RCC 7860 (cell line): ENCODE data around the gene DNAJC6.
A peak's percentile ranks its signal among the peaks of the same experiment; 100 is the strongest.

Experiments
- DNase-seq: peaks from one replicate; pipeline ENCODE4 v3.0.0-alpha.2; 2015; ENCODE audit warnings: low spot score
- FAIRE-seq: peaks from 2 replicates; lab custom pipeline; 2012; peaks lifted over from hg19 to GRCh38; lab: Jason Lieb, UNC

DNAJC6 gene

DNA sequence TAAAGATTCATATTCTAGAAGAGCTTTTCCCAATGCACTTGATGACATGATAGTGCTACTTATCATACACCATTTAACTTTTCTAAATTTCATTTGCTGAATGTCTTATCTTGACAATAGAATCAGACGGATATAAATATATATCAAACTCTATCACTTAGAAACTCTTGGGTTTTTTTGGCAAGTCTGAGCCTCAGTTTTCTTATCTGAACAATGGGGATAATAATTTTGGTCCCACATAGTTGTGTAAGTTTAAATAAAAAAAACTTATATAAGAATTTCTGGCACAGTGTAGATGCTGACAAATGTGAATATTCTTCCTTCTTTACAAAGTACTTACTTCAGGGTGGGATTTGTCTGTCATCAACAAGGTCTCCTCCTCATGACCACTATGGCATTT lies 89.7 kb downstream of the DNAJC6 start:
- no peak for DNase-seq
- FAIRE-seq = no peak

DNA sequence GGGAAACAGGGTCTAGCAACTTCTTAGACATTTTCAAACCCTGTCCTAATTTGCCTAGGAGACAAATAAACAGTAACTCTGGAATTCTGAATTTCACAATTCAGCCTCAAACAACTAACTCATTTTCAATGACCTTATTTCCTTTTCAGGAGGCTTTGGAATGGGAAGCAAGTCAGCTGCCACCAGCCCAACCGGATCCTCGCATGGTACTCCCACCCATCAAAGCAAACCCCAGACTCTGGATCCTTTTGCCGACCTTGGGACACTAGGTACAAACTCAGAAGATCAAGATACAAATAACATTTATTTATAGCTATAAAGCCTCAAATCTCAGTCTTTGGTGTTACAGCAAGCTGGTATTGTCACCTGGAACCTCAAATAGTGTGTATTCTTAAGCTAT lies 92.3 kb downstream of the DNAJC6 start:
- DNase-seq (no peak), FAIRE-seq (no peak)

DNA sequence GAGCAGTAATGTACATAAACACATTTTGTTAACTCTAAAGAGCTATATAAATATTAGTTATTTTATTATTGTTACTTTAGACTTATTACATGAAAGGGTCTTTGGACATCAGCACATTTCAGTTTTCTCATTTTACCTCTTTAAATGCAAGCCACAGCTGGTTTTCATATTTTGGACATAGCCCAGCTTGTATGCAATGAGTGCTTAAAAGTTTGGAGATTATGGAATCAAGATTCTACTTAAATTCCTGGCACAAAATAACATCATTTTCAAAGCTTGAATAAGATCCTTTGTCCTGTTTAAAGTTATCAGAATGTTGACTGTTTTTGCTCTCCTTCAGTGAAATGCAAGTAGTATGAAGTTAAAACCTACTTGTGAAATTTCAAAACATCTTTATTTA lies 95.6 kb downstream of the DNAJC6 start:
- no peak for FAIRE-seq
- no peak for DNase-seq

DNA sequence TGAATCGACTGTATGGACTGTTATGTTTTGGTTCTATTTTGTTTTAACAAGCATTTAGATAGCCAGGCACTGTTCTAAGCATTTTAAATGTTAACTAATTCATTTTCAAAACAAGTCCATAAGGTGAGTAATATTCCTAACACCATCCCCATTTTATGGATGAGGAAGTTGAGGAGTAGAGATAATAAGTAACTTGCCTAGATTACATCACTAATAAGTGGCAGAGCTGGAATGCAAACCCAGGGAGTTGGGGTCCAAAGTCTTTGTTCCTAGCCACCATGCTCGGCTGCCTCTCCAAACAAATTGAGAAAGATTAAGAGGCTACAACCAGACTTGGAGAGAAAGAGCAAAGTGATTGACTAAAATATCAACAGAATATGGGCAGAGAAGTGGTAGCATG lies 98.5 kb downstream of the DNAJC6 start:
- FAIRE-seq = peak; percentile 83
- DNase-seq = peak; percentile 67

DNA sequence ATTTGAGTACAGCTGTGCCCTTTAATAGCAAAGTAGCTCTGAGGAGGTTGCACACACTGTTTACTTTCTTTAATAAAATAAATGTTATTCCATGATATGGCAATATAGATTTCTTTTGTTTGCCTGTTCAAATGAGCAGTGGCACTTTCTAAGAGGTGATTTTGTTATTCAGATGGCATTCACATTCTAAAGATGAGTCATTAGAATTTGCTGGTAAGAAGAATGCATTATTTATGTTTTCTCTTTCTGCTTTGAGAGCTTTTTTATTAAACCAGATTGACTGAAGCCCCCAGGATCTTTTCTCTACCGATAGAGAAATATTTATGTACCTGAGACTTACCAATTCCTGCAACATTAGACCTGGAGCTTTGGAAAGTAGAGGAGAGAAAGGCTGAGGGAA lies 100.0 kb downstream of the DNAJC6 start:
- FAIRE-seq (no peak), DNase-seq (no peak)

DNA sequence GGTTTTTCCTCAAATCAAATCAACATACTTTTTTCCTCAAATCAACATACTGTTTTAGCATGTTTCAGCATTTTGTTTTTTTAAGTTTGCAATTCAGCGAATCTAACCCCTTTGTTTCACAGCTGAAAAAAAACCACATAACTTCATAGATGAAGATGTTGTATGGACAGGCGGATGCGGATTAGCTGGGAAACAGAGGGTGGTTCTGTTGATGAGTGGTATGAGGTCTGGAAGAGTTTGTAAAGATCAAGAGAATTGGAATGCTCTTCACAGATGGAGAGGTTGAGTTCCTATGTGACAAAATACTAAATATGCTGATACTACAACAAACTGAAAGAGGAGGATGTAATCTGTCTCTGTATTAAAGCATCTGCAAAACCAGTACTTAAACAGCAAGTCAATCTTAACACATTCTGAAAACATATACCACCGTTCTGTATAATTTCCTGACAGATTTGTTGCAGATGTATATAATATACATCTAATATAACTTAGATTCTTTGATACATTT lies 100.5 kb downstream of the DNAJC6 start:
- FAIRE-seq (no peak), DNase-seq (no peak)

DNA sequence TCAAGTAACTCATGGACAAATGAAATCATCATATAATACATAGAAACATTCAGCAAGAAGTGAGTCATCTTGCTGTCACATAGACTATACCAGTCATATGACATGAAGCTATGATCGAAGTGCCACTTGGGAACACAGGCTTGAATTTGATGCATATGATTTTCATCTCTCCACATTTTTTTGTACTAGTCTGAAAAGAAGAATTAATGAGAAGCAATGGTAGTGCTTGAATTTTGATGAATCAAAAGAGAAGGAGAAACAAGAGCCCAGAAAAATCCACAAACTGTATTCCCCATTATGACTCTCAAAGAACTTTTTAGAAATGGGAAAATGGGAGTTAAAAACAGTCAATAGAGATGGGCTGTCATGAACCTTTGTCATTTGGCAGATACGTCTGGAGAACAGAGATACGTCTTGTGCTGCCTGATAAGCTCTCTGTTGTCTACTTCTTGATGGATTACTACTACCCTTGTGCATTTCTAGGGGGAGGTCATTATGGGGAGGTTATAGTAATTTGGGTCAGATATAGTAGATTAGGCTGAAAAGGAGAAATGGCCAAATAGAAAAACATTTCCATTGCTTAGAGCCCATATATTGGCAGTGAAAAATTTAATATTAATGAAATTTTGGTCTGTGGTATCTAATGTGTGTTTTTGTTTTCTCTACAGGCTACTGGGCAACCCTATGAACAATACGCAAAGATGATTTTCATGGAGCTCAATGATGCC lies 103.1 kb downstream of the DNAJC6 start:
- FAIRE-seq = peak; percentile 71
- peak; percentile 54 for DNase-seq

DNA sequence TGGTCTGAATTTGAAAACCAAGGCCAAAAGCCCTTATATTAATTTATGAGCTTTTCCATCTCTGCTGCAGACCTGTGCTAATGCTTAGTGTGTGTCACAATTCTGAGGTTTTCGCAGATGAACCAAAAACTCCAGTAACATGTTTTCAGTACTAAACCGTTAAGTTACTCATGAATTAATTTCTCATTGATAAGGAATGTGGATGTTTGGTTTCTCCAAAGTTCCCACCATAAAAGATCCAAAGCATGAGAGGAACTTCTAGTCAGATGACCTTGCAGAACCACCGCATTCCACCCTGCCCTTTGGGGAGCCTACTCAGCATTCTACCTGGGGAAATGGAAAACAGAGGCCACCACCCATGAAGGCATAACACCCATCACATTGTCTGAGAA lies 103.6 kb downstream of the DNAJC6 start:
- peak; percentile 82 for DNase-seq
- peak; percentile 82 for FAIRE-seq

DNA sequence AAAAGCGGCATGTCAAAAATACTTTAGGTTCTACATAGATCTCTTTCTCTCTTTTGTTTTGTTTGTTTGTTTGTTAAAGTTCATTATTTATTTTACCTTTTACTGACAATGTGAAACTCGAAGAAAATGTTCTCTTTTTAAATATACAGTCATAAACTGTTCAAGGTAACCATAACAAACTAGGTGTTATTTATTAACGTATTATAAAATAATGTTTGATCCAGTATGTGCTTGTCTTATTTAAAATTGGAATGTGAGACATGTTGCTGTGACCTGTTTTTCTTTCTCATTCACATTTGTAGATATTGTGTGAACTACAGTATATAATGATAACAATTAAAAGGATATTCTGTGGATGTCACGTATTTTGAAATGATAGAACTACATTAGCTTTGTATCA lies 105.2 kb downstream of the DNAJC6 start:
- DNase-seq (no peak), FAIRE-seq (no peak)

DNA sequence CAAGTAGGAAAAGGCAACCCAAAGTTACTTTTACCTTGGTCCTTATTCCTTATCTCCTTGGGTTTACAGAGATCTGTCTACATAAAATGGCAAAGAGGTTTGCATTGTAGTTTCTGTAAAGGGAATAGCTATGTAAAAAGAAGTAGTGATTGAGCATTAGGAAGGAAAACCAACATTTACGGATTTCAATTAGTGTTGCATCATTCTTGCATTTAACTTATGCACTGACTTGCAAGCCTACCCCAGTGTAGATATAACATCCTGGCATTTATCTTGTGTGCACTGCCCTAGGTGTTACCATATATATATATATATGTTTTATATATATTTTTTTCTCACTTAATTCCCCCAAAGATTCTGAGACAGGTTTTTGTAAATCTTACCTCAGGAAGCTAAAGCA lies 107.4 kb downstream of the DNAJC6 start:
- DNase-seq (no peak), FAIRE-seq (no peak)

DNA sequence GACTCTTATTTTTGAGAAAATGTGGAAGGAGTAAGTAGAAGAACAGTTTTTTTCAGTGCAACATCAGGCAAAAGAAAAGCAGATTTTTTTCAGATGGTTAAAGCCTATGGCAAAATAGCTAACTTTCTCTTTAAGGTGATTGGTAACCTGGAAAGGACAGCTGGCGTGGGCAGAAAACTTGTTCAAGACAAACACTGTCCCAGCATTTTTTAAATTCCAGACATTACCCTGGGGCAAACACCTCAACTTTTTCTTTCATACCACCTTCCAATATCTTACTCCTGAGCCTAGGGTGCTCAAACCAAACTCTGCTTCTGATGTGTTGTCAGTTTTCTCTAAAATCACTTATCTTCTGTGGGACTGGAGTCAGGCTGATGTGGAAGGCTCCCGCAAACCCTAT lies 108.4 kb downstream of the DNAJC6 start:
- no peak for DNase-seq
- FAIRE-seq = no peak

DNA sequence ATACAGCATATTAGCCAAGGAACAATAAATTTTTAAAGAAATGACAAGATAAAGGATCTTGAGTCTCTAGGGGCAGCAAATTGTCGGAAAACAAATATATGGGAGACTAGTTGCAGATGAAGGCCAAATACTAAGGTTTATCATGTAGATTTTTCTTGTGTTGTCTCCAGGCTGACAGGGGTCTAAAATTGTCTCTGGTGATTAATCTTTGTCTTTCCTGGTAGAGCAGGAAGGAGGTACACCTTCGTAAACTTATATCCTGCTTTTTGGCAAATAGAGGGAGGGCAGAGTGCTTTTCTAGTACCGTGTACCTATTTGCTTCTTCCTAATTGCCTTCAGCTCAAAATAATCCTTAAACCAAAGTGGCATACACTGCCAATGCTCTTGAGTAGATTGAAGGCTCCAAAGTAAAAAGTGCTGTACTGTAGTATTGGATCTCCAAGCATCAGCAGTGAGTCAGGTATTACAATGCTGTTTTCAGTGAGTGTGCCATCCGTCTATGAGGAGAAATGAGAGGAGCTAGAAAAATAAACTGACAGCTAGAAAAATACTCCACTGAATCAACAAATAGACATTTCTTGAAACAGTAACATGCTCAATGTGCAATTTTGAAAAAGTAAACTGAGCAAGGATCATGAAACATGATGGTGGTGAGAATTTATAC lies 109.3 kb downstream of the DNAJC6 start:
- FAIRE-seq (no peak), DNase-seq (no peak)

DNA sequence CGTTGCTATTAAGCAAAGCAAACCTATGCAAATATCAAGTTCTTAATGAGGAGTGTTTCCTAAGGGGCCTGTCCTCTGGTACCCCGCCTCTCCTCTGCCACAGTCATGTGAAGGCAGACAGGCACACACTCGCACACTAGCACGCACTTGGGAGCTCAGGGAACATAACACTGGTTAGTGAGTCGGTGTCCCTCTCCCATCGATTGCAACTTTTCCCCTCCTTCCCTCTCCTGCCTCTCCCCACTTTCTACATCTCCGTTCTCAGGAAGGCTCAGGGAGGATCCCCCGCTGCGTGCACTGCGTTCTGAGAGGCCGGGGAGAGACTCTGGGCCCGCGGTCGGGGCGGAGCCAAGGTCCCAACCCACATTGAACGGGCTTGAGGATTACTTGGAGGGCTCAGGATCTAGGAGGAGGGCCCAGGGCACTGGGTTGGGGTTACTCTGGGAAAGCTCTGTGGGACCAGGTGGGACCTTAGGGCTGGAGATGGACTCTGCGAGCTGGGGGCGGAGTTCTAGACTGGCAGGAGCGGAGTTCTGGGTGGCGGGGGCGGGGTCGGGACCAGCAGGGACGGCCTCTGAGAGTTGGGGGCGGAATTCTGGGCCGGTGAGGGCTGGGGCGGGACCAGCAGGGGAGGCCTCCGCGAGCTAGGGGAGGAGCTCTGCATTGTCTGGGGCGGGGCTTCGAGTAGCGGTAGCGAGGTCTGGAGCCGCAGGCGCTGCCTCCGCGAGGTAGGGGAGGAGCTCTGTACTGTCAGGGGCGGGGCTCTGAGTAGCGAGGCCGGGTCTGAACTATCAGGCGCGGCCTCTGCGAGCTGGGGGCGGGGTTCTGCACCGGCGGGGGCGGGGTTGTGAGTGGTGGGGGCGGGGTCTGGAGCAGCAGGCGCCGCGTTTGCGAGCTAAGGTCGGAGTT lies 110.6 kb downstream of the DNAJC6 start:
- peak; percentile 73 for FAIRE-seq
- peak; percentile 98 for DNase-seq

DNA sequence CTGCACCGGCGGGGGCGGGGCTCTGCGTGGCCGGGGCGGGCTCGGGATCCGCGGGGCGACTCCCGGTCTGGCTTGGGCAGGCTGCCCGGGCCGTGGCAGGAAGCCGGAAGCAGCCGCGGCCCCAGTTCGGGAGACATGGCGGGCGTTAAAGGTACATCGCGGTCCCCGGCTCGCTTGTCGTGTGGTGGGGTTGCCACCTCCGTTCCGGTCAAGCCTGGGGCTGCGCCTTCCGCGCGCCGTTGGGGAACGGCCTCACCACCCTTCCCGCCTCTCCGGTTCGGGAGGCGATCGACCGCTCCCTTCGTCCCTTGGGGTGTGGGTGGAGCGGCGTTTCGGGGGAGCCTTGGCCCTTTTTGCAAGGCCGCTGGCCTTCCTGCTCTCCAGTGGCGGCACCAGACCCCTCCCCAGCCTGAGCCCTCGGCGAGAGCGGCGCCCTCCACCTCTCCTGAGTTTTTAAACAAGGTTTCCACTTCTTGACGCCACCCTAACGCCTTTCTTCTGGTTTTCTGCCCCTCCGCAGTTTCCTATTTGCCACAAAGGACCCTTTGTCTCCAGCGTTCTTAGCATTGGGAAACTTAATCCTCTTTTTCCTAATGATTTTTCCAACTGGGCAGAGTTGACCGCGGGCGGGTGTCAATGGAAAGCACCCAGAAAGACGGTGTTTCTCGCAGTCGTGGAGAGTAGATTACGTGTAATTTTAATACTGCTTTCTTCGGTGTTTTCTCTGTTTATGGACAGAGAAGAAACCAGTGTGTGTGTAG lies 111.4 kb downstream of the DNAJC6 start, which contains the start of the genes LEPR and LEPROT:
LEPR (plus strand) TSS at position 79 of the 761 bp plus-strand sequence. CDS start 144,898 bp downstream, outside the sequence.
LEPROT (plus strand) TSS at position 79 of the 761 bp plus-strand sequence; CDS start at position 136, 57 bp downstream.
- no peak for FAIRE-seq
- peak; percentile 19 for DNase-seq

DNA sequence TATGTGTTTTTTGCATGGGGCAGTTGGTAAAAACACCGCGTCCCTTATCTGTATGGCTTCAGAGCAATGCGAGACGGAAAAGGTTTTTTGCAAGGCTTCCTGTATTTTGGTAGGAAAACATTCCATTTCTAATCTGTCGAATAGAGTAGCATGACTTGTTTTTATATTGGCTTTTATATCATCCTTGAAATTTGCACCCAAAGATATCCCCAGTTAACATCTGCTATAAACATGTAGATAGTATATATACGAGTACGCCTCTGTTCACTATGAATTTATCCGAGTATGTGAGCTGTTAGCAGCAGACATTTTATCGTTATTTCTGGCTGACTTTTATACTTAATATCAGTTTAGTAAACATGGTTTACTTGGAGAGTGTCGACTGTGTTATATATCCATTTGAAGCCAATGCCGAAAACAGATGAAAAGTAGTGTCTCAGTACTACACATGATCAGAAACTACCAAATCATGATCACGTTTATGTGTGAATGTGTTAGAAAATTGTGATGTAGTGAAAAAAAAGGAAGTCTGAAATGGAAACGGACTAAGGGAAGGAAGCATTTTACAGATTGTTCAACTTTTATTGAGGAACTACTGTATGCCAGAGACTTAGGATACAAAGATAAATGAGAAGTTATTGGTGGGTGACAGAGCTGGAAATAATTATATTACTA lies 112.1 kb downstream of the DNAJC6 start:
- DNase-seq = no peak
- no peak for FAIRE-seq

DNA sequence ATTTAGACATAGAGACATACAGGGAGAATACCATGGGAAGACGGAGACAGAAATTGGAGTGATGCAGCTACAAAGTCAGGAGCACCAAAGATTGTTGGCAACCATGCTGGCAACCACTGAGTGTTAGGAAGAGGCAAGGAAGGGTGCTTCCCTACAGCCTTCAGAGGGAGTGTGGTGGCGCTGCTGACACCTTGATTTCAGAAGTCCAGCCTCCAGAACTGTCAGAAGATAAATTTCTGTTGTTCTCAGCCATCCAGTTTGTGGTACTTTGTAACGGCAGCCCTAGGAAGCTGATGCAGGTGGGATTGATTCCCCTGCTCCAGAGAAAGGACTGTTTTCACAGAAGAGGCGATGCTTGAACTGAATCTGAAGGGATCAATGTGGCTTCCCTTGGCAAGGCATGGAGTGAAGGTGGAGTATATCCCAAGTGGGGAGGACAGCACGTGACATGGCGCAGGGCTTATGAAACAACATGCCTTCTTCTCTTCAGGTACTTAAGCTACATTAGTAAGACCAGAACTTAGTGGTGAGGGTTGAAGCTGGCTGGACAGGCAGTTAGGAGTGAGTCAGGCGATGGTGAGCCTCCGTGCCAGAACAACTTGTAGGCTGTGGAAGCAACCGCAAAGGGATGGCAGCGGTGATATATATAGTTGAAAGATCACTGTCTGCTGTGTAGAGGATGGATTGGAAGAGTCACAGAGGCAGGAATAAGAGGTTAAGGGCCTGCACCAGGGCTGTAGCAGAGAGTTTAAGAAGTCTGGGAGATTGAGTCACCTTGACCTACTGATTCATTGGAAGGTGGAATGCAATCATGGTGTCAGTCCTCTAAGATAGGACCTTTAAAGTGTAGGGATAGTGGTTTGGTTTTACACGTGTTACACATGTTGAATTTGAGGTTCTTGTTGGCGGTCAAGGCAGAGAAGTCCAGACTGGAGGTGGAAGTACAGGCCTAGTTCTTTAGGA lies 113.2 kb downstream of the DNAJC6 start:
- peak; percentile 99 for DNase-seq
- peak; percentile 94 for FAIRE-seq

DNA sequence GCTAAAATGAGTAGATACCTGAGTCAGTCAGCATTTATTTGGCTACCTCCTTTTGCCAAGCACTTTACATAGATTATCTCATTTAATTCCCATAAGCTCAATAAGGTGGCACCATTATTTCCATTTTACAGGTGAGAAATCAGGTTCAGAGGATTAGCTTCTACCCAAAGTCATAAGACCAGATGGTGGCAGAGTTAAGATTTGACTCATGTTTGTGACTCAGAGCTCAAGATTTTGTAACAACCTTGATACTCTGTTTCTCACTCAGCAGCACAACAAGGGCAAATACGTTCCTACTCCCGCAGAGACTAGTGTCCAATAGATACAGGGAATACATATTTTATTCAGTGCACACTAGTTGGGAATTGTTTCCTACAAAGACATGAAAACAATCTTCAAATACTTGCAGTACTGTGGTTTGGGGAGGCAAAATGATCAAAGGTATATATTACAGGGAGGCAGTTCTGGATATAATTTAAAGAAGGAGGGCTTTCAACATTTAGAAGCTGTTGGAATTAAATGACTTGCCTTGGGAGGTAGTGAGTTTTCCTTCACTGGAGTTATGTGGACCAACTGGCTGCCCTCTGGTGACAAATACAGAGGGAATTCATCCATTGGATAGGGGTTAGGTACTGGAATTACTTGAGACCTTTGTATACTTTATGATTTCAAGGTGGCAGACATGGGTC lies 114.7 kb downstream of the DNAJC6 start:
- DNase-seq (peak; percentile 84), FAIRE-seq (peak; percentile 86)

DNA sequence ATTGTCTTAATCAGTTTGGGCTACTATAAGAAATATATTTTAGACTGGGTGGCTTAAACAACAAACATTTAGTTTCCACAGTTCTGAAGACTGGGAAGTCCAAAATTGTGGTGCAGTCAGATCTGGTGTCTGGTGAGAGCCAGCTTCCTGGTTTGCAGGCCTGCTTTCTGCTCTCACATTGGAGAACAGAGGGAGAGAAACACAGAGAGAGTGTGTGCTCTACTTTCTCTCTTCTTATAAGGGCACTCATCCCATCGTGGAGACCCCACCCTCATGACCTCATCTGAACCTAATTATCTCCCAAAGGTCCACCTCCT lies 115.2 kb downstream of the DNAJC6 start:
- DNase-seq = no peak
- no peak for FAIRE-seq
